GM12801 (cell line): ENCODE measurements around the gene CEP85L.

Experiments used
- TF ChIP-seq, protein P1 (sequence below): IDR thresholded peaks from one replicate; pipeline ENCODE4 v1.5.1; 2011; ENCODE audit warnings: control low read depth; ENCODE audit not compliant: insufficient read length; ENCODE audit errors: extremely low read depth

The CEP85L gene

DNA sequence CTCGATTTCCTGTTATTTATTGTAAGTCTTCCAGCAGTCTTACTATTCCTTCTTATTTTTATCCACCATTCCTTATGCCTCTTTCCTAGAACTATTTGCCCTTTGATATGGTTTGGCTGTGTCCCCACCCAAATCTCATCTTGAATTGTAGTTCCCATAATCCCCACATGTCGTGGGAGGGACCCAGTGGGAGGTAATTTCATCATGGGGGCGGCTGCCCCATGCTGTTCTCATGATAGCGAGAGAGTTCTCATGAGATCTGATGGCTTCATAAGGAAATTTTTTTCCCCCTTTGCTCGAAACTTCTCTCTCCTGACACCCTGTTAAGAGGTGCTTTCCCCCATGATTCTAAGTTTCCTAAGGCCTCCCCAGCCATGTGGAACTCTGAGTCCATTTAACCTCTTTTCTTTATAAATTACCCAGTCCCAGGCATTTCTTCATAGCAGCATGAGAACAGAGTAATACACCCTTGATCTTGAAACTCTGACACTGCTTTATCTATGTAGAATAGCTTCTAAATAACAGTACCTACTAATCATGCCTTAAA is 54.5 kb downstream of the CEP85L start:
- TF ChIP-seq, protein P1, sequence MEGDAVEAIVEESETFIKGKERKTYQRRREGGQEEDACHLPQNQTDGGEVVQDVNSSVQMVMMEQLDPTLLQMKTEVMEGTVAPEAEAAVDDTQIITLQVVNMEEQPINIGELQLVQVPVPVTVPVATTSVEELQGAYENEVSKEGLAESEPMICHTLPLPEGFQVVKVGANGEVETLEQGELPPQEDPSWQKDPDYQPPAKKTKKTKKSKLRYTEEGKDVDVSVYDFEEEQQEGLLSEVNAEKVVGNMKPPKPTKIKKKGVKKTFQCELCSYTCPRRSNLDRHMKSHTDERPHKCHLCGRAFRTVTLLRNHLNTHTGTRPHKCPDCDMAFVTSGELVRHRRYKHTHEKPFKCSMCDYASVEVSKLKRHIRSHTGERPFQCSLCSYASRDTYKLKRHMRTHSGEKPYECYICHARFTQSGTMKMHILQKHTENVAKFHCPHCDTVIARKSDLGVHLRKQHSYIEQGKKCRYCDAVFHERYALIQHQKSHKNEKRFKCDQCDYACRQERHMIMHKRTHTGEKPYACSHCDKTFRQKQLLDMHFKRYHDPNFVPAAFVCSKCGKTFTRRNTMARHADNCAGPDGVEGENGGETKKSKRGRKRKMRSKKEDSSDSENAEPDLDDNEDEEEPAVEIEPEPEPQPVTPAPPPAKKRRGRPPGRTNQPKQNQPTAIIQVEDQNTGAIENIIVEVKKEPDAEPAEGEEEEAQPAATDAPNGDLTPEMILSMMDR: no peak

DNA sequence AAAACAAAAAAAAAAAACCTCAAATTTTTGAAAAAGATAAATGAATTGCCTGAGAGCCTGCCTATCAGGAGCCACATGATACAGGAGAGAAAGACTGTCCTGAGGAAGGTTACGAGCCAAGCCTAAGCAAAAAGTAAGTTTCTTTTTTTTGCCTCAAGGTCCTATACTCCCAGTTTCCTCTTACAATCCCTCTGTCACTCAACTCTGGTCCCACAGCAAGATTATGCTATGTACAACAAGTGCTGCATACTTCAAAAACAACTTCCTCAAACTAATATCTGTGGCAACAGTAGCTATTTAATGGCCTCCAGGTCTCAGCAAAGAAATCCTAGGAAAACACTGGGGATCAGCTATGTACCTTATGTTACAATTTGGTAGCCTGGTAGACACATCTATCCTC is 56.5 kb downstream of the CEP85L start:
- TF ChIP-seq, protein P1: no peak

DNA sequence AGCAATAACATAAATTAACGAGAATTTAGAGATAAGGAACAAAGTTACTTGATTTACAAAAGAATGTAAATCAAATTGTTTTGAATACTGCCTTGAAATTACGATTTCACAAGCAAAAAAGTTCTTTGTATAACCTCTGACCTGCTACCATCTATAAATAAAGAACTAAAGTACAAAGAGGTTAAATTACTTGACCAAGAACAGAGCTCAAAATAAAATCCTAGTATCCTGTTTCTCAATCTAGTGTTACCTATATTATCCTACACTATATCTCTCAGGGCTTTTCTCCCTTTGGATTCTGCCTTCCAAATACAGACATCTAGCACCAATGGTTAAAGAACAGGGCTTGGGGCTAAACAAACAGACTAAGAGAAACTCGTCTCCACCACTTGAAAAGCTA is 59.5 kb downstream of the CEP85L start:
- TF ChIP-seq, protein P1: no peak

DNA sequence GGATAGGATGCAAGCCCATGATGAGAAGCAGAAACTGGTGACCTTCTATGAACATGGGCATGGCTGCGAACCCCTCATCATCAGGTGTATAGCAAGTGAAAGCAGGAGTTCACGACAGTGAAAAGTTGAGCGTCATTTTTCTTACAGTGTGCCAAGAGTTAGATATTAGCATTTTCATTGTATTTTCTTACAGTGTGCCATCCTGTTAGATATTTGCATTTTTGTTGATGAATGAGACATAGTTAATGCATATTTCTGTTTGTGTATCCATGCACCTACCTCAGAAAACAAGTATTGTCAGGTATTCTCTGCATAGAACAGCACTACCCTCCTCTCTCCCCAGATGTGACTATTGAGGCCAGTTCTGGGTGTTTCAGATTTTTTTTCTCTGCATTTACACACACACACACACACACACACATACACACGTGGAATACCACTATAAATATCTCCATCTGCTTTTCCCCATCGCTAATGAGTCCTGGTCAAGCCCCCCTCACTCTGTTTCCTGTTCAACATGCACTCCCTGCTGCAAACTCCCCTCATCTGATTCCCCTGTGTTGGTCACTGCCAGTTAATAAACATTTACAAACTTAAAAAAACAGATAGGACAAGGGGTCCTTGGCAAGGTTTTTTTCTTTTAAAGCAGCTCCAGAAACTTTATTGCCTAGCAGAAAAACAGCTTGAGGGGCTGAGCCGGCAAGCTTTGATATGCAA is 61.6 kb downstream of the CEP85L start:
- TF ChIP-seq, protein P1: no peak

DNA sequence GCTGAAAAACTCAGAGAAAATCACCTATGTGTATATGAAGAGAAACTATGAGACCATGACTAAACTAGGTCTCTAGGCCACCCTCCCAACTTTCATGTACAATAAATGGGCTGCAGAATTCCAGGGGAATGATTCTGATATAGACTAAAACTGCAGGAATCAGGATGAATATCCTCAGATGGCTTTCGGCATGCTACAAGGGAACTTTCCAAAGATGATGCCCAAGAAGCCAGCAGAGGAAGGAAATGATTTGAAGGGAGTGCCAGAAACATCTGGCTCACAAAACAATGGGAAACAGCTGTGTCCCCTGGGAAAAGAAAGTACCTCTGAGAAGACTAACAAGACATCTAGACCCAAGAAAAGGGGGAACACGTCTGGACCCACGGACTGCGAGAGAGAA is 62.2 kb downstream of the CEP85L start:
- TF ChIP-seq, protein P1: no peak

DNA sequence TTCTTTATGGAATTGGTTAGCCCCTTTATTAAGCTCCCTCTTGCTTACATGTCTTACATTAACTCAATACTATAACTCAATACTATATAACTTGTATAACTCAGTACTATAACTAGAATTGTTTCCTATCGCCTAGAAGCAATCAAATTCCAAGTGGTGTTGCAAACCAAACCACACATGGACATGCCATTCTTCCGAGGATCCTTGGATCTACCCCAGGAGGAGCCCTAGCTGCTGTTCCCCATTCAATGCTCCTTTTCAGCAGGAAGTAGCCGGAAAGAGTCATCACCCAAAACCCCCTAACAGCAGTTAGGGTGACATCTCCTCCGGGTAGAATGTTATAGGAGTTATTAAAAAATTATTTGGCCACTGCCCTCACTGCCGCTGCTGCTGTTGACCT is 62.8 kb downstream of the CEP85L start:
- TF ChIP-seq, protein P1: no peak

DNA sequence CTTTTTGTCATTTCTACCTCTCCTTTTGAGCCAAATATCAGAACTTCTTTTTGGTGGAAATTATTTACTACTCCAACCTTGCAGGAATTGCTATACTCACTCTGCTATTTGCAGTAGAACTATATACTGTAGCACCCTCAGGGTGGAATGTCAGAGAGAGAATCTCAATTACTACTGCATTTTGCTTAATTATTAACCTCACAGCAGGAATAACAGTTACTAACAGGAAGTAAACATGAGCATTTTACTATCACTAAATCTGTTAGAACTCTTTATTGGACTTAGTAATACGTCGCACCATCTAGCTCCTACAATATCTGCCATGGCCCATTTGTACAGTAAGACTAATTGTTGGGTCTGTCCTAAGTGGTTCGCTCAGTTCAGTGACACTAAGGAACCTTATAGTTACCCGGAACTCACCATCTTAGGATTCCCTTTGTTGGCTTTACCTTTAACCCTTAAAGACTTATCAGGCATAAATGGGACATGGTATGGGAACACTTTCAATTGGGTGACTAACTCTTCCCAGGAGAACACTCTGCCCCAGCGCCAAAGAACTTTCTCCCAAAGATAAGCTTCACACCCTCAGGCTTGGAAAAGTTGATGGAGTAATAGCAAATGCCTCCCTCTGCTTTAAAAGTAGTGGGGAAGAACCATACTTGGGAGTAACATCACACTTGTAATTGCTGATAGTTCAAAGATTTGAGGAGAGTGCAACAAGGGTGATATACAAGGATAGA is 64.5 kb downstream of the CEP85L start:
- TF ChIP-seq, protein P1: no peak
